SK-N-SH treated with all-trans-retinoic acid at 6 μM for 48 hours (cell line): Measurements from ENCODE around the gene CXCL10.

Experiments used
- CSDC2 ChIP-seq: fragments of 250-450 bp; sonication (Bioruptor Pico); IDR thresholded peaks from 2 replicates; pipeline ENCODE4 v1.5.0; 2020; ENCODE audit warnings: mild to moderate bottlenecking, moderate library complexity
- CSRNP3 ChIP-seq: fragments of 250-450 bp; sonication (Bioruptor Pico); IDR thresholded peaks from 2 replicates; pipeline ENCODE4 v1.5.1; 2021; ENCODE audit warnings: mild to moderate bottlenecking, moderate library complexity
- OSR1 ChIP-seq: fragments of 250-450 bp; sonication (Bioruptor Pico); IDR thresholded peaks from 2 replicates; pipeline ENCODE4 v1.8.0; 2022; ENCODE audit warnings: moderate library complexity, mild to moderate bottlenecking, inconsistent platforms
- PATZ1 ChIP-seq: fragments of 250-450 bp; sonication (Bioruptor Pico); IDR thresholded peaks from 2 replicates; pipeline ENCODE4 v1.8.0; 2020; ENCODE audit warnings: mild to moderate bottlenecking, moderate library complexity, borderline replicate concordance
- POU6F1 ChIP-seq: fragments of 250-450 bp; sonication (Bioruptor Pico); IDR thresholded peaks from 2 replicates; pipeline ENCODE4 v1.8.0; 2021; ENCODE audit warnings: low read depth, mild to moderate bottlenecking, moderate library complexity, borderline replicate concordance
- PPARA ChIP-seq: fragments of 250-450 bp; sonication (Bioruptor Pico); IDR thresholded peaks from 2 replicates; pipeline ENCODE4 v1.5.0; 2020; ENCODE audit warnings: mild to moderate bottlenecking, borderline replicate concordance
- RARB ChIP-seq: fragments of 250-450 bp; sonication (Bioruptor Pico); IDR thresholded peaks from 2 replicates; pipeline ENCODE4 v1.8.0; 2021; ENCODE audit warnings: mild to moderate bottlenecking, moderate library complexity
- SNAI2 ChIP-seq: fragments of 250-450 bp; sonication (Bioruptor Pico); IDR thresholded peaks from 2 replicates; pipeline ENCODE4 v1.5.0; 2020; ENCODE audit warnings: mild to moderate bottlenecking, moderate library complexity
- TCF4 ChIP-seq: fragments of 250-450 bp; sonication (Bioruptor Pico); IDR thresholded peaks from 2 replicates; pipeline ENCODE4 v1.8.0; 2021; ENCODE audit warnings: mild to moderate bottlenecking, moderate library complexity, borderline replicate concordance
- TSHZ2 ChIP-seq: fragments of 250-450 bp; sonication (Bioruptor Pico); IDR thresholded peaks from 2 replicates; pipeline ENCODE4 v1.5.0; 2020; ENCODE audit warnings: mild to moderate bottlenecking, moderate library complexity
- ZFP30 ChIP-seq: fragments of 450-650 bp; formaldehyde crosslinking; IDR thresholded peaks from 2 replicates; pipeline ENCODE4 v1.5.0; 2022; ENCODE audit warnings: mild to moderate bottlenecking, moderate library complexity
- ZNF70 ChIP-seq: fragments of 450-650 bp; formaldehyde crosslinking; IDR thresholded peaks from 2 replicates; pipeline ENCODE4 v1.5.0; 2020; ENCODE audit warnings: mild to moderate bottlenecking, moderate library complexity
- ZNF8 ChIP-seq: fragments of 450-650 bp; formaldehyde crosslinking; IDR thresholded peaks from 2 replicates; pipeline ENCODE4 v1.5.0; 2020; ENCODE audit warnings: mild to moderate bottlenecking, moderate library complexity

GRCh38 chr4:76028350-76028765 is 5.1 kb upstream of the CXCL10 start:
- TF ChIP-seq ZFP30: no peak
- TF ChIP-seq CSDC2 (CRISPR knock-in tag): no peak
- TF ChIP-seq POU6F1 (CRISPR knock-in tag): no peak
- TF ChIP-seq RARB (CRISPR knock-in tag): no peak
- TF ChIP-seq ZNF8: no peak
- no peak for TF ChIP-seq PPARA (CRISPR knock-in tag)
- no peak for TF ChIP-seq TCF4 (CRISPR knock-in tag)
- TF ChIP-seq ZNF70 (CRISPR knock-in tag): no peak
- TF ChIP-seq TSHZ2 (CRISPR knock-in tag): no peak
- TF ChIP-seq CSRNP3 (CRISPR knock-in tag): no peak
- no peak for TF ChIP-seq OSR1
- TF ChIP-seq PATZ1 (CRISPR knock-in tag): no peak
- TF ChIP-seq SNAI2 (CRISPR knock-in tag): no peak
